Measurements from ENCODE around the gene OR10J5.
"Not testable (repeated sequence)": the region's sequence is repeated elsewhere in the genome, so short reads cannot be mapped to it uniquely, and the experiment has no call there.

OR10J5 gene

GRCh38 chr1:159510229-159510541 lies 25.6 kb downstream of the OR10J5 start:
- FAIRE-seq (no peak), DNase-seq (ENCODE audit: insufficient read length) (no peak)
- TF ChIP-seq TAF1 (IDR thresholded peaks at IDR 0.05; ENCODE audit: borderline replicate concordance, low read depth, low read length) (no peak), POLR2A (IDR thresholded peaks at IDR 0.05; ENCODE audit: low read depth, low read length) (no peak), POLR2AphosphoS5 (IDR thresholded peaks at IDR 0.05; ENCODE audit: low read depth, low read length) (no peak)

- FAIRE-seq (no peak), DNase-seq (ENCODE audit: insufficient read length) (no peak)
Observed at GRCh38 chr1:159509440-159510228, 26.2 kb downstream of the OR10J5 start.

GRCh38 chr1:159508951-159509350 lies 26.9 kb downstream of the OR10J5 start:
- no peak for DNase-seq (ENCODE audit: insufficient read length)
- FAIRE-seq: no peak
- TF ChIP-seq POLR2A (IDR thresholded peaks at IDR 0.05; ENCODE audit: low read depth, low read length) (no peak), POLR2AphosphoS5 (IDR thresholded peaks at IDR 0.05; ENCODE audit: low read depth, low read length) (no peak), TAF1 (IDR thresholded peaks at IDR 0.05; ENCODE audit: borderline replicate concordance, low read depth, low read length) (no peak)

More at GRCh38 chr1:159509440-159510228, 26.2 kb downstream of the OR10J5 start:
- TF ChIP-seq POLR2A (IDR thresholded peaks at IDR 0.05; ENCODE audit: low read depth, low read length): no peak
- no peak for TF ChIP-seq POLR2AphosphoS5 (IDR thresholded peaks at IDR 0.05; ENCODE audit: low read depth, low read length)
- TF ChIP-seq TAF1 (IDR thresholded peaks at IDR 0.05; ENCODE audit: borderline replicate concordance, low read depth, low read length): no peak

- TF ChIP-seq POLR2A (IDR thresholded peaks at IDR 0.05; ENCODE audit: low read depth, low read length) (no peak), TAF1 (IDR thresholded peaks at IDR 0.05; ENCODE audit: borderline replicate concordance, low read depth, low read length) (no peak), POLR2AphosphoS5 (IDR thresholded peaks at IDR 0.05; ENCODE audit: low read depth, low read length) (no peak)
- no peak for FAIRE-seq
- DNase-seq (ENCODE audit: insufficient read length): no peak
Observed at GRCh38 chr1:159505676-159506075, 30.1 kb downstream of the OR10J5 start.

- no peak for FAIRE-seq
- no peak for DNase-seq (ENCODE audit: insufficient read length)
- TF ChIP-seq POLR2AphosphoS5 (IDR thresholded peaks at IDR 0.05; ENCODE audit: low read depth, low read length) (no peak), TAF1 (IDR thresholded peaks at IDR 0.05; ENCODE audit: borderline replicate concordance, low read depth, low read length) (no peak), POLR2A (IDR thresholded peaks at IDR 0.05; ENCODE audit: low read depth, low read length) (no peak)
Observed at GRCh38 chr1:159501082-159501481, 34.7 kb downstream of the OR10J5 start.

- not testable (repeated sequence) for FAIRE-seq; DNase-seq (ENCODE audit: insufficient read length)
Observed at GRCh38 chr1:159494513-159495210, 41.1 kb downstream of the OR10J5 start.

- FAIRE-seq (no peak), DNase-seq (ENCODE audit: insufficient read length) (no peak)
- TF ChIP-seq POLR2A (IDR thresholded peaks at IDR 0.05; ENCODE audit: low read depth, low read length) (no peak), POLR2AphosphoS5 (IDR thresholded peaks at IDR 0.05; ENCODE audit: low read depth, low read length) (no peak), TAF1 (IDR thresholded peaks at IDR 0.05; ENCODE audit: borderline replicate concordance, low read depth, low read length) (no peak)
Observed at GRCh38 chr1:159493354-159493753, 42.5 kb downstream of the OR10J5 start.

GRCh38 chr1:159492575-159493323 lies 43.1 kb downstream of the OR10J5 start:
- no peak for DNase-seq (ENCODE audit: insufficient read length)
- no peak for FAIRE-seq
- no peak for TF ChIP-seq TAF1 (IDR thresholded peaks at IDR 0.05; ENCODE audit: borderline replicate concordance, low read depth, low read length)
- TF ChIP-seq POLR2AphosphoS5 (IDR thresholded peaks at IDR 0.05; ENCODE audit: low read depth, low read length): no peak
- TF ChIP-seq POLR2A (IDR thresholded peaks at IDR 0.05; ENCODE audit: low read depth, low read length): no peak

Data from GM12892 (cell line).